GM13976 (cell line): ENCODE results near the gene ARPC5L.
A peak's percentile ranks its signal among the peaks of the same experiment; 100 is the strongest.

Experiments
- DNase-seq: peaks from one replicate; pipeline ENCODE4 v3.0.0; 2012; ENCODE audit warnings: low spot score
- in situ Hi-C: fragments of 300-500 bp; cut with MboI; formaldehyde crosslinking; loops from one replicate; pipeline ENCODE4 v1.12.0; 2022; ENCODE audit warnings: low sequenced_read_pairs, mixed read lengths, inconsistent platforms; ENCODE audit not compliant: unreplicated experiment
- TF ChIP-seq, protein P1 (sequence below): IDR thresholded peaks from 2 replicates; pipeline ENCODE4 v1.5.1; 2012; ENCODE audit warnings: borderline replicate concordance, mild to moderate bottlenecking; ENCODE audit not compliant: insufficient read depth; ENCODE audit errors: extremely low read depth, missing control alignments, control extremely low read depth

The ARPC5L gene

DNA sequence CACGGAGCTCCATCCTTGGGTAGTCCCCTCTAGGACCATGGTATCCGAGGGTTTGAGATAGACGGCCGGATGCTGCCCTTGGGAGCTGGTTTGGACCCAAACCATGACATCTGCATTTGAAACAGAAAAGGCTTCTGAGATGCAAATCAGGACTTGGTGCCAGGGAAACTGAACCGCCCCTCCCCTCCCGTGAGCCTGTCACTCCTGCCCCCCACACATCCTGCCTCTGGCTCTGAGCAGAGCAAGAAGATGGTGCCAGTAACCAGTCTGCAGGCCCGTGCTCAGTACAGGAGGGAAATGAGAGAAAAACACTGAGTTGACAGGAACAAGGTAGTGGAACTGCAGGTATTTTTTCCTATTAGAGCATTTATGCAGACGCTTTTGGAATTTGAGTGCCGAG lies 18.6 kb downstream of the ARPC5L start:
- in situ Hi-C loops = no loop called here
- DNase-seq = no peak
- TF ChIP-seq, protein P1, sequence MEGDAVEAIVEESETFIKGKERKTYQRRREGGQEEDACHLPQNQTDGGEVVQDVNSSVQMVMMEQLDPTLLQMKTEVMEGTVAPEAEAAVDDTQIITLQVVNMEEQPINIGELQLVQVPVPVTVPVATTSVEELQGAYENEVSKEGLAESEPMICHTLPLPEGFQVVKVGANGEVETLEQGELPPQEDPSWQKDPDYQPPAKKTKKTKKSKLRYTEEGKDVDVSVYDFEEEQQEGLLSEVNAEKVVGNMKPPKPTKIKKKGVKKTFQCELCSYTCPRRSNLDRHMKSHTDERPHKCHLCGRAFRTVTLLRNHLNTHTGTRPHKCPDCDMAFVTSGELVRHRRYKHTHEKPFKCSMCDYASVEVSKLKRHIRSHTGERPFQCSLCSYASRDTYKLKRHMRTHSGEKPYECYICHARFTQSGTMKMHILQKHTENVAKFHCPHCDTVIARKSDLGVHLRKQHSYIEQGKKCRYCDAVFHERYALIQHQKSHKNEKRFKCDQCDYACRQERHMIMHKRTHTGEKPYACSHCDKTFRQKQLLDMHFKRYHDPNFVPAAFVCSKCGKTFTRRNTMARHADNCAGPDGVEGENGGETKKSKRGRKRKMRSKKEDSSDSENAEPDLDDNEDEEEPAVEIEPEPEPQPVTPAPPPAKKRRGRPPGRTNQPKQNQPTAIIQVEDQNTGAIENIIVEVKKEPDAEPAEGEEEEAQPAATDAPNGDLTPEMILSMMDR = no peak

DNA sequence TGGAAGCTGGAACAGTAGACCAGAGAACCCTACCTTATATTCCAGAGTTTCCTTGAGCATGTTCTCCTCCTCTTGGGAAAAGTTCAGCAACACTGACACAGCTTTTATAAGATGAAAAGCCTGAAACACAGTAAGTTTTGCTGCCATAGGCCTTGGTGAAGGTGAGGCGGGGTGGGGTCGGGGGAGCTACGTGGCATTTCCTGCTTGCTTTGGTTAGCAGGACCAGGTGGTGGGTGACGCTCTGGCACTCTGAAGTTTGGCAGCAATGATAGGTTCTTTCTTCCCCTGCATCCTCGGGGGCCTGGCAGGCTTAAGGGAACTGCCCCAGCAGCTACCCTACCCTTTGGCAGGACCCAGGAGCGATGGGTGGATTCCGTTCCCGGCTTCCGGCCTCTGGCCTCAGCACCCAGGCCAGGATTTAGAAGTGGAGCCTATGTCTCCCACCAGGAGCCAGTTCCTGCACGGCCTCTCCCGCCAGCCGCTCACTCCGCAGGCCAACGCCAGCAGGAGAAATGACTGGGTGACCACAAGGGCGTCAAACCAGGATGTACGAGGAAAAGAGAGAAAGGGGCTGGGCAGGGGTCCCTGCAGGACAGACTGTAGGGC lies 19.3 kb downstream of the ARPC5L start:
- TF ChIP-seq, protein P1 = no peak
- in situ Hi-C loops = no loop called here
- no peak for DNase-seq

DNA sequence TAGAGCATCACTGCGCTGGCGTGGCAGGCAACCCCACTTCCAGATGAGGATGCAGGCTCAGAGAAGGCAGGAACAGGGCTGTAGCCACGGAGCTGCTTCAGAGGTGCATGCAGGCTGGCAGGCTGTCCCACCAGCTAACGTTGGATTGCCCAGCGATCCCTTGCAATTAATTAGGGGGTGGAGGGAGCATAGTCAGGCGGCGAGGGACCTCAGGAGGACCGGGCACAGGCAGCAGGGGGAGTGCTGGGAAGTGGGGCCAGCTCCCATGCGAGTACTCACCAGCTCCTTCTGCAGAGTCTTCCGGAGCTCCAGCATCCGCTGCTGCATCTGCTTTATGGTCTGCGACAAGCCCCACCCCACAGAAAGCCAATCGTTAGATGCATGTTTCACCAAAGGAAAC lies 20.3 kb downstream of the ARPC5L start:
- DNase-seq = no peak
- TF ChIP-seq, protein P1 = no peak
- in situ Hi-C loops = no loop called here

DNA sequence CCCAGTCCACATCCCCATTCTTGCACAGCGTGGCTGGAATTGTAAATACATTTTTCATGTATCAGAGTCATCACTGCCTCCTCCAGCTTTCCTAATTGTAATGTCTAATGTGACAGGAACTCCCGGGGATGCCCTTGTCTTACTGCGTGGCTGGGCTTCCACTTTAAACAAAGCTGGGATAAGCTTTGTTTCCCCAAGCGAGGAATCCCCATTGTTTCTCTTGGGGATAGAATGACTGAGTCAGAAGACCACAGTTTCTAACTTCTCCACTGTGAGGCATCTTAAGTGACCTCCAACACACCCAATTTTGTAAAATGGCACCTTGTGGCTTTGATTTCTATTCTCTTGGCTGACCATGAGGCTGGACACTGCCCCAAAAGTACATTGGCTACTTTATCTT lies 22.4 kb downstream of the ARPC5L start:
- no peak for DNase-seq
- TF ChIP-seq, protein P1 = no peak
- in situ Hi-C loops = no loop called here

DNA sequence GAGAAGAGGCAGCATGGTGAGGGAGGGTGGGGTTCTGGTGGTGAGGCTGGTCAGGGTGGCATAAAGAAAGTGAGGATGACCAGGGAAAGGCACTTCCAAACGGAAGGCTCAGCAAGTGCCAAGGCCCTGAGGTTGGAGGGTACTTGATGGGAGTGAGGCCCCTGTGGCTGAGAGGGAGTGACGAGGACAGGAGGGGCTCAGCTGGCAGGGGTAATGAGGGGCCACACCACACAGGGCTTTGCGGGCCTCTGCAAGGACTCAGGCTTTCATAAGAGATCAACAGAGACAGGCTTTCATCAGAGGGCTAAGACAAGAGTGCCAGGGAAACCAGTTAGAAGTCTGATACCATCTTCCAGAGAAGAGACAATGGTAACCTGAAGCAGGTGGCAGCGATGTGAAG lies 23.6 kb downstream of the ARPC5L start:
- TF ChIP-seq, protein P1 = no peak
- DNase-seq = peak; percentile 12
- in situ Hi-C loops = no loop called here

DNA sequence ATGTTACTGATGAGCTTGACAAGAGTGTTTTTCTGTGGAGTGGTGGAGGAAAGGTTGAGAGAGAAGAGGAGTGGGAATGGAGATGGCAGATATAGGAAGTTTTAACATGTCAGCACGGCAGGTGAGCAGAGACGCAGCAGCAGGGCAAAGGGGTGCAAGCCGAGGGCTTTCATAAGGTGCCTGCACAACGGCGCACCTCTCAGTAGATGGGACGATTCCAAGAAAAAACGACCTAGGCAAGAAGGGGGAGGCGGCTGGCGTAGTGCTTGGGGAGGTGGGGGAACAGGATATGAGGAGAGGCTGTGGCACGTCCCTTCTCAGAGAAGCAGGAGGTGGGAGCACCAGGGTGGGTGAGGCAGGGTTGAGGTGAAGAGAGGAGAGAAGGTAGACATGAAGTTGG lies 24.5 kb downstream of the ARPC5L start:
- TF ChIP-seq, protein P1 = no peak
- in situ Hi-C loops = no loop called here
- no peak for DNase-seq

DNA sequence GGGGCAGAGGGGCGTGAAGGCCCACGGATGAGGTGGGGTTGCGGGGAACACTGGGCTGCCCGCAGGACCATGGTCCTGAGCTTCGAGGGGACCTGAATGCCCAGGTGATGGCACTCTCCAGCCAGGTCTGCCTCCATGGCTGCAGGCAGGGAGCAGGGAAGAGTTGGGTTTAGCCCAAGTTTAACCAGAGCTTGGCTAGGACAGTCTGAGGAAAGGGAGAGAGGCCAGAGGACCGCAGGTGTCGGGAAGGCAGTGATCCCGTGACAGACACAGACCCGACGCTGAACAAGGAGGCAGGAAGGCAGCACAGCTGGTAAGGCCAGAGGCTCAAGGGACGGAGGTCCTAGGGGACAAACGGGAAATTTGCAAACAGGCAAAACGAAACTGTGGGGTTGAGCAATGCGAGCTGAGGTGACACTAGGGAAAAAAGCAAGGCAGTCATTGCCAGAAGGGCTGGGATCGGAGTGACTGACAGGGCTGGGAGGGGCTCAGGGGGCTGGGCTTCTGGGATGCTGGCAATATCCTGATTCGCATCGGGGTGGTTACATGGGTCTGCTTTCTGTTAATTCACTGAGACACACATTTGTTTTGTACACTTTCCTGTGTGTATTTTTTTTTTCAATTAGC lies 25.0 kb downstream of the ARPC5L start:
- DNase-seq = peak; percentile 24
- in situ Hi-C loops = no loop called here
- TF ChIP-seq, protein P1 = no peak
